Sigmoid colon (tissue), 3 donors: ENCODE results near the gene IGF2BP3.

Experiments used
- CTCF ChIP-seq, 4 experiments: fragments of 450-650 bp in 3 of 4; fragments of 200-600 bp in 1 of 4; IDR thresholded peaks; one replicate each; pipeline ENCODE4 v1.5.1; 2016 to 2019; ENCODE audit warnings: antibody characterized with exemption in 4 of 4, mild to moderate bottlenecking in 3 of 4, moderate library complexity in 2 of 4
- POLR2A ChIP-seq, 2 donors: fragments of 450-650 bp; IDR thresholded peaks; one replicate each; pipeline ENCODE4 v1.6.1; 2016; ENCODE audit warnings: antibody characterized with exemption in 2 of 2, mild to moderate bottlenecking in 2 of 2, moderate library complexity in 2 of 2

GRCh38 chr7:23299770-23300300 is 170.5 kb downstream of the IGF2BP3 start:
- TF ChIP-seq POLR2A (IDR thresholded peaks at IDR 0.05) (no peak), CTCF (IDR thresholded peaks at IDR 0.05) (no peak)
